Hepatocyte (in vitro differentiated cells): Measurements from ENCODE around the gene AUNIP.

ENCODE experiments used
- CTCF ChIP-seq: fragments of 200-600 bp; sonication (generic); IDR thresholded peaks from 2 replicates; pipeline ENCODE4 v1.5.1; 2016; ENCODE audit warnings: antibody characterized with exemption, mild to moderate bottlenecking; ENCODE audit not compliant: poor library complexity
- EZH2 ChIP-seq: fragments of 200-600 bp; sonication (generic); IDR thresholded peaks from 2 replicates; pipeline ENCODE4 v1.6.1; 2016; ENCODE audit warnings: antibody characterized with exemption, mild to moderate bottlenecking, borderline replicate concordance
- EZH2phosphoT487 ChIP-seq: fragments of 200-600 bp; sonication (generic); IDR thresholded peaks from one replicate; pipeline ENCODE4 v1.6.1; 2018; ENCODE audit warnings: antibody characterized with exemption, mild to moderate bottlenecking, low read depth, moderate library complexity; ENCODE audit not compliant: unreplicated experiment, severe bottlenecking

- no peak for TF ChIP-seq EZH2
- TF ChIP-seq CTCF, result no peak
- TF ChIP-seq EZH2phosphoT487, result no peak
Observed at GRCh38 chr1:25815208-25816111, 43.8 kb downstream of the AUNIP start.
